Fibroblast of lung (primary cell): ENCODE measurements around the gene ANKRD44. TPM values are rescaled to one million over a fixed set of nuclear protein-coding genes. Genes with fewer than 3 reads are reported as not detected.

Experiments
- DNase-seq, 2 donors: peaks; one replicate each; pipeline versions ENCODE4 v3.0.0 to v3.0.0-alpha.2; 2010; ENCODE audit warnings: low read depth in 2 of 2
- H2AFZ ChIP-seq: 2 replicates; pipeline ENCODE4 v1.5.1; 2012; ENCODE audit warnings: low read length, control low read depth, inconsistent platforms
- H3K27ac ChIP-seq: 2 replicates; pipeline ENCODE4 v1.5.1; 2011; ENCODE audit warnings: low read length, control low read depth; ENCODE audit not compliant: insufficient read depth
- H3K27me3 ChIP-seq: 2 replicates; pipeline ENCODE4 v1.5.1; 2011; ENCODE audit warnings: mild to moderate bottlenecking, low read length; ENCODE audit not compliant: control insufficient read depth, insufficient read depth
- H3K36me3 ChIP-seq: 2 replicates; pipeline ENCODE4 v1.5.1; 2011; ENCODE audit warnings: low read length; ENCODE audit not compliant: control insufficient read depth, insufficient read depth
- H3K4me1 ChIP-seq: 2 replicates; pipeline ENCODE4 v1.5.1; 2011; ENCODE audit warnings: low read length; ENCODE audit not compliant: control insufficient read depth, insufficient read depth; ENCODE audit errors: extremely low read depth
- H3K4me2 ChIP-seq: 2 replicates; pipeline ENCODE4 v1.5.1; 2011; ENCODE audit warnings: low read length, control low read depth; ENCODE audit not compliant: insufficient read depth; ENCODE audit errors: extremely low read depth
- H3K4me3 ChIP-seq, 4 experiments: fragments of 200-600 bp in 1 of 4; sonication (generic) in 1 of 4; replicated peaks in 1 of 4; 2 replicates each; pipeline ENCODE4 v1.5.1; 2011 to 2016; ENCODE audit warnings: low read length in 4 of 4, low read depth in 3 of 4, mild to moderate bottlenecking in 3 of 4, control low read depth in 2 of 4, inconsistent platforms in 1 of 4, mixed read lengths in 1 of 4; ENCODE audit not compliant: insufficient read depth in 1 of 4; ENCODE audit errors: control extremely low read depth in 1 of 4
- H3K79me2 ChIP-seq: 2 replicates; pipeline ENCODE4 v1.5.1; 2012; ENCODE audit warnings: mild to moderate bottlenecking, low read length, inconsistent platforms; ENCODE audit not compliant: control insufficient read depth, insufficient read depth
- H3K9ac ChIP-seq: 2 replicates; pipeline ENCODE4 v1.5.1; 2011; ENCODE audit warnings: mild to moderate bottlenecking, low read length, control low read depth; ENCODE audit not compliant: insufficient read depth
- H3K9me3 ChIP-seq: 2 replicates; pipeline ENCODE4 v1.5.1; 2012; ENCODE audit warnings: low read depth, low read length; ENCODE audit not compliant: control insufficient read depth, insufficient read depth
- H4K20me1 ChIP-seq: 2 replicates; pipeline ENCODE4 v1.5.1; 2011; ENCODE audit warnings: low read length; ENCODE audit not compliant: control insufficient read depth, insufficient read depth; ENCODE audit errors: extremely low read depth
- EZH2 ChIP-seq: IDR thresholded peaks from 2 replicates; pipeline ENCODE4 v1.5.1; 2012; ENCODE audit warnings: low read length, control low read depth, mild to moderate bottlenecking; ENCODE audit errors: missing control alignments
- polyA plus RNA-seq, 2 donors: library from polyadenylated mRNA; depleted of rRNA in 1 of 2; stranded (reverse) in 1 of 2; unstranded in 1 of 2; fragments of >200 nt; gene quantifications; 2 replicates each; pipeline ENCODE4 v1.2.1, GENCODE V29; 2011 to 2012; ENCODE audit warnings: missing spikeins in 1 of 2
- total RNA-seq: library from RNA; depleted of rRNA; stranded (reverse); fragments of >200 nt; gene quantifications from 2 replicates; pipeline ENCODE4 v1.2.1, GENCODE V29; 2014
- TF ChIP-seq, protein P1 (sequence below), 2 donors: IDR thresholded peaks in 1 of 2; conservative IDR thresholded peaks in 1 of 2; 1 replicate in 1 of 2; 2 replicates in 1 of 2; pipeline ENCODE4 v1.5.1; 2011 to 2012; ENCODE audit warnings: low read length in 2 of 2, control low read depth in 1 of 2, inconsistent platforms in 1 of 2, low read depth in 1 of 2, mild to moderate bottlenecking in 1 of 2

The ANKRD44 gene
- total and polyA plus RNA-seq, 2 donors (not counting 1 experiment from before 2014, with no cell fraction given): 7.6 to 9.7 TPM

DNA sequence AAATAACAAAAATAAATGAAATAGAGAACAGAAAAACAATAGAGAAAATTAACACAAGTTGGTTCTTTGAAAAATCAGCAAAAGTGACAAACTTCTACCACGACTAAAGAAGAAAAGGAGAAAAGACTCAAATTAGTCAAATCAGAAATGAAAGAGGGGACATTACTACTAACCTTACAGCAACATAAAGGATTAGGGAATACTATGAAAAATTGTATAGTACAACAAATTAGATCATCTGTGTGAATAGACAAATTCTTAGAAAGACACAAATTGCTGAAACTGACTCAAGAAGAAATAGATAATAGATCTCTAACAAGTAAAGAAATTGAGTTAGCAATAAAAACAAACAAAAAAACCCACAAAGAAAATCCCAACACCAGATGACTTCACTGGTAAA lies 335.6 kb downstream of the ANKRD44 start:
- Histone ChIP-seq H3K9ac (no peak overlapping the region), H3K27ac (no peak overlapping the region), H3K4me3 (no peak overlapping the region), H3K36me3 (no peaks in the 10 kb centered on the region), H3K9me3 (no peaks in the 10 kb centered on the region), H3K27me3 (no peaks in the 10 kb centered on the region), H3K4me1 (no peaks in the 10 kb centered on the region), H2AFZ (no peak overlapping the region), H4K20me1 (no peaks in the 10 kb centered on the region), H3K4me2 (no peak overlapping the region), H3K79me2 (no peaks in the 10 kb centered on the region)
- no peak for TF ChIP-seq EZH2
- TF ChIP-seq, protein P1, sequence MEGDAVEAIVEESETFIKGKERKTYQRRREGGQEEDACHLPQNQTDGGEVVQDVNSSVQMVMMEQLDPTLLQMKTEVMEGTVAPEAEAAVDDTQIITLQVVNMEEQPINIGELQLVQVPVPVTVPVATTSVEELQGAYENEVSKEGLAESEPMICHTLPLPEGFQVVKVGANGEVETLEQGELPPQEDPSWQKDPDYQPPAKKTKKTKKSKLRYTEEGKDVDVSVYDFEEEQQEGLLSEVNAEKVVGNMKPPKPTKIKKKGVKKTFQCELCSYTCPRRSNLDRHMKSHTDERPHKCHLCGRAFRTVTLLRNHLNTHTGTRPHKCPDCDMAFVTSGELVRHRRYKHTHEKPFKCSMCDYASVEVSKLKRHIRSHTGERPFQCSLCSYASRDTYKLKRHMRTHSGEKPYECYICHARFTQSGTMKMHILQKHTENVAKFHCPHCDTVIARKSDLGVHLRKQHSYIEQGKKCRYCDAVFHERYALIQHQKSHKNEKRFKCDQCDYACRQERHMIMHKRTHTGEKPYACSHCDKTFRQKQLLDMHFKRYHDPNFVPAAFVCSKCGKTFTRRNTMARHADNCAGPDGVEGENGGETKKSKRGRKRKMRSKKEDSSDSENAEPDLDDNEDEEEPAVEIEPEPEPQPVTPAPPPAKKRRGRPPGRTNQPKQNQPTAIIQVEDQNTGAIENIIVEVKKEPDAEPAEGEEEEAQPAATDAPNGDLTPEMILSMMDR (conservative IDR thresholded peaks at IDR 0.05 in 1 of 2, IDR thresholded peaks at IDR 0.05 in 1 of 2; ENCODE audit: low read depth in 1 of 2, low read length in 2 of 2): no peak
- no peak for DNase-seq

DNA sequence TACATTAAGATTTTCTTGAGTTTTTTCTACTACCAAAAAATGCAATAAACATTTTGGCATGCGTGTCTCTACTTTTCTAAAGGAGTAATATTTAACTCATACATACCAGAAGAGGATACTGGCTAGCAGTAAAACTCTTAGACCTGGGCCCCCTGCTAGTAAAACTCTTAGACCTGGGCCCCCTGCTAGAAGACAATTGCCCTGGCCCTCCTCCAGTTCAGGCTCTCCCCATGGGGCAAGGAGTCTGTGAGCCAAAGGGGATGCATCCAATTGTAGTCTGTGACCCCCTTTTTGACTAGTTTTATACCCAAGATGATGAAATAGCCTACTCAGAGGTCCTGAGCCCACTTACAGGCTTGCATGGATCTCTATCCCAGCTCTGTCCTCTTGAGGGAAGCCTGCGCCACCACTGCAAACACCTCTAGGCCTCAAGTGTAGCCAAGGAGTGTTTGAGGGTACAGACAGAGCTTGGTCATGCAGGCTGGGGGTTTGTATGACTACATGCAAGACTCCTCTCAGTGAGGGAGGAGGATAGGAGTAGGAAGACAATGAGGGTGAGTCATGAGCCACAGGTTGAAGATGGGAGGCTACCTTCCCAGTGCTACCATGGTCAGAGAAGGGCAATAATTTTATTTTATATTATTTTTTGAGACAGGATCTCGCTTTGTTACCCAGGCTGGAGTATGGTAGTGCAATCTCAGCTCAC lies 338.9 kb downstream of the ANKRD44 start:
- H3K9ac ChIP-seq: no peak overlapping the region
- no peaks in the 10 kb centered on the region for H3K27me3 ChIP-seq
- no peaks in the 10 kb centered on the region for H4K20me1 ChIP-seq
- H3K27ac ChIP-seq: no peak overlapping the region
- H2AFZ ChIP-seq: no peak overlapping the region
- no peak for TF ChIP-seq EZH2
- TF ChIP-seq, protein P1 (conservative IDR thresholded peaks at IDR 0.05 in 1 of 2, IDR thresholded peaks at IDR 0.05 in 1 of 2; ENCODE audit: low read depth in 1 of 2, low read length in 2 of 2): no peak
- H3K4me1 ChIP-seq: peaks cover 2% of the 10 kb centered on the region
- no peaks in the 10 kb centered on the region for H3K79me2 ChIP-seq
- no peaks in the 10 kb centered on the region for H3K36me3 ChIP-seq
- H3K4me2 ChIP-seq: no peak overlapping the region
- no peaks in the 10 kb centered on the region for H3K9me3 ChIP-seq
- no peak for DNase-seq
- no peak overlapping the region for H3K4me3 ChIP-seq

DNA sequence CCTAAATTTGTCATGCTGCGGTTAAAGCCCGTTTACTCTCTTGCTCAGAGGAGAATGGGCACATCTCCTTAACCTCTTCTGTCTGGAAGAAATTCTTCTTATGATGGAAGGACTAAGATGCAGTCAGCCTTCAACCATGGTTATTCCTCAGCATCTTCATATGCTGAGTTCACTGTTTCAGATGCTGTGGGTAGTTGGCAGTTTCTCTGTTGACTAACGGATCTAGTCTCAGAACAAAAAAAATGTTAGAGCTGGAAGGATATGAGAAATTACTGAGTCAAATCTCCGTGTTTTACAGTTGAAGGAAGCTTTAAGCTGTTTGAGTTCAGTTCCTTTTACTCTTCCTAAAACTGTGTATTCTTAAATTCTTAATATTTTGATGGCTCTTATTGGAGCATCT lies 340.5 kb downstream of the ANKRD44 start:
- no peak for DNase-seq
- Histone ChIP-seq H4K20me1 (no peaks in the 10 kb centered on the region), H2AFZ (peak overlapping the region; percentile 33), H3K79me2 (no peaks in the 10 kb centered on the region), H3K36me3 (no peaks in the 10 kb centered on the region), H3K27ac (no peak overlapping the region), H3K4me1 (peaks cover 2% of the 10 kb centered on the region), H3K4me2 (no peak overlapping the region), H3K9me3 (no peaks in the 10 kb centered on the region), H3K4me3 (no peak overlapping the region), H3K9ac (no peak overlapping the region), H3K27me3 (no peaks in the 10 kb centered on the region)
- TF ChIP-seq, protein P1 (conservative IDR thresholded peaks at IDR 0.05 in 1 of 2, IDR thresholded peaks at IDR 0.05 in 1 of 2; ENCODE audit: low read depth in 1 of 2, low read length in 2 of 2): no peak
